ENCODE data around the gene ANKRD12. TPM values are rescaled to one million over a fixed set of nuclear protein-coding genes. Genes with fewer than 3 reads are reported as not detected.
"Not testable (repeated sequence)": the region's sequence is repeated elsewhere in the genome, so short reads cannot be mapped to it uniquely, and the experiment has no call there.

Gene ANKRD12
- total and polyA plus RNA-seq, 7 donors = 5.7 to 49.0 (median 36.7) TPM

DNA sequence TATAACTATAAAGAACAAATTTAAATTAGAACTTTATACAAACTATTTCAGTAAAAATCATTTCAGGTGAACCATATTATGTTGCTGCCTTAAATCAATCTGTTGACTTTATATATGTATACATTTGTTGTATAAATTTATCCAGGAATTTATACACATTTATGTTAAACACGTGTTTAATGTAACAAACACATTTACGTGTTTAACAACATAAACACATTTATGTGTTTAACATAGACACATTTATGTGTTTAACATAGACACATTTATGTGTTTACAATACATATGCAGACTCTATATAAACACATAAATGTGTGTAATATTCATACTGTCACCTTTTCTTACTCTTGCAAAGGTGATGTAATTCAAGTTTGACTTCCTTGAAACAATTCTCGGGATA is 122.6 kb downstream of the ANKRD12 start:
- no peak overlapping the region for H3K27ac ChIP-seq
- H3K36me3 ChIP-seq (ENCODE audit: insufficient read depth in 1 of 2, low read depth in 1 of 2) = peaks cover 0 to 66% of the 10 kb centered on the region in 2 donors
- TF ChIP-seq, protein P1, sequence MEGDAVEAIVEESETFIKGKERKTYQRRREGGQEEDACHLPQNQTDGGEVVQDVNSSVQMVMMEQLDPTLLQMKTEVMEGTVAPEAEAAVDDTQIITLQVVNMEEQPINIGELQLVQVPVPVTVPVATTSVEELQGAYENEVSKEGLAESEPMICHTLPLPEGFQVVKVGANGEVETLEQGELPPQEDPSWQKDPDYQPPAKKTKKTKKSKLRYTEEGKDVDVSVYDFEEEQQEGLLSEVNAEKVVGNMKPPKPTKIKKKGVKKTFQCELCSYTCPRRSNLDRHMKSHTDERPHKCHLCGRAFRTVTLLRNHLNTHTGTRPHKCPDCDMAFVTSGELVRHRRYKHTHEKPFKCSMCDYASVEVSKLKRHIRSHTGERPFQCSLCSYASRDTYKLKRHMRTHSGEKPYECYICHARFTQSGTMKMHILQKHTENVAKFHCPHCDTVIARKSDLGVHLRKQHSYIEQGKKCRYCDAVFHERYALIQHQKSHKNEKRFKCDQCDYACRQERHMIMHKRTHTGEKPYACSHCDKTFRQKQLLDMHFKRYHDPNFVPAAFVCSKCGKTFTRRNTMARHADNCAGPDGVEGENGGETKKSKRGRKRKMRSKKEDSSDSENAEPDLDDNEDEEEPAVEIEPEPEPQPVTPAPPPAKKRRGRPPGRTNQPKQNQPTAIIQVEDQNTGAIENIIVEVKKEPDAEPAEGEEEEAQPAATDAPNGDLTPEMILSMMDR (IDR thresholded peaks at IDR 0.05) = no peak
- intact Hi-C loops (cut with DNase I) = no loop called here
- H3K9me3 ChIP-seq = no peaks in the 10 kb centered on the region
- H3K27me3 ChIP-seq (ENCODE audit: insufficient read depth in 3 of 3, low read length in 2 of 3) = no peaks in the 10 kb centered on the region
- ATAC-seq = no peak
- no peak overlapping the region for H3K4me3 ChIP-seq
- H3K4me1 ChIP-seq = no peaks in the 10 kb centered on the region
- no peak for DNase-seq
- 96 to 97% (median 96%) methylated on average over 3 of the region's 3 CpGs for WGBS, 3 donors

DNA sequence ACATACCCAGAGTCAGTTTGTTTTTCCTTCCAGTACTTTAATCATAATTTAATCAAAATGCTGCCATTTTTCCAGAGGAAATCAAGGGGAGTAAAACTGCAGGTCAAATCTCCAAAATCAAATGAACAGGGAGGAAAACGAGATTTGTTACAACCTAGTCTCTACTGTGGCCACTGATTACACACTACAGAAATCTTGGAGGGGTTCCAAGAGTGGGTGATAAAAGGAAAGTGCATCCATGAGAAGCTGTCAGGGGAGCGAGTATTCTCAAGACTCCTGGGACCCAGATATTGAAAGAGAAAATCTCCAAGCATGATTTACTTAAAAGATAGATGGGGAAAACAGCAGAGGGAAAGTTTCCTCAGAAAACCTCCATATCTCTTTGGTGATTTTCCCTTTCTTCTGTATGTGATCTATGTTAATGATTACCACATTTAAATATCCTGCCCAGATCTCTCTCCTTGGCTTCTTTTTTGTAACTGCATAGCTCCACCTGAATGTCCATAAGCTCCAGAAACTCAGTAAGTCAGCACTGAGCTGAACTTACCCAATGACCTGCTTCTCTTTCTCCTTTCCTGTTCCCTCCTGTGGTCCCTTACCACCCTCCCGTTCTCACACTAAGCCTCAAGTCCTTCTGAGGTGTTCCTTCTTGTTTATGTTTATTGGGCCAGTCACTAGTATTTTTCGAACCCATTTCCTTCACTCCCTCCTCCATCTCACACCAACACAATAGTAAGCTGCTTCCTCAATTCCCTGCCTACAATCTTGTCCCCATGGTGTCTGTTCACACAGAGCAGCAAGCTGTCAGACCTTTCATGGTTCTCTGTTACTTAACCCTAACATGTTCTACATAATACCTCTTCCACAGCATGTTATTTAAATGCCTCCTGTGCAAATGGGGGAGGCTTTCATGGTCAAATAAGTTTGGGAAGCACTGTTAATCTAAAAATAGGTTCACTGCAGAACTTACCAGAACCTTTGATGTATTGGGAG is 124.1 kb downstream of the ANKRD12 start:
- ATAC-seq = no peak
- intact Hi-C loops (cut with DNase I) = no loop called here
- Histone ChIP-seq H3K27me3 (ENCODE audit: insufficient read depth in 3 of 3, low read length in 2 of 3) (no peaks in the 10 kb centered on the region), H3K27ac (no peak overlapping the region), H3K4me1 (no peaks in the 10 kb centered on the region), H3K9me3 (no peaks in the 10 kb centered on the region), H3K36me3 (ENCODE audit: insufficient read depth in 1 of 2, low read depth in 1 of 2) (peaks cover 0 to 65% of the 10 kb centered on the region in 2 donors), H3K4me3 (no peak overlapping the region)
- TF ChIP-seq, protein P1 (IDR thresholded peaks at IDR 0.05) = no peak
- WGBS, 3 donors = 63 to 71% (median 66%) methylated on average over 4 of the region's 4 CpGs
- DNase-seq = no peak

DNA sequence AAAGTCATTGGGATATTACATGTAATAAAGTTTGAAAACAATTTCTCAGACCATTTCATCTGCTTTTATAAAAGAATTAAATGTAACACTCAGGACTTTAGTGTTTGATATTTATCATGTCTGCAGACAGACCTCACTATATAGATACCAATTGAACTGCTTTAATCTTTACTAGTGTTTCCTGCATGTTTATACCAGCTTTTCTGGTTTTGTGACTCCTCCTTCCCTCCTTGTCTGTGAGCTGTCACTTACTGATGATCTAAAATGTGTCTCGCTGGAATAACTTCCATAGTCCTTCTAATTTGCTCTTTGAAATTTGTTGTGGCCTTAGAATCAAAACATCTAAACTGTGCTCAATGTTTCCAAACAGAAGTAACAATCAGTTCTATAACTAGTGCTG is 126.7 kb downstream of the ANKRD12 start:
- WGBS, 3 donors = 93 to 100% (median 100%) methylated on average over 1 of the region's 1 CpG
- intact Hi-C loops (cut with DNase I) = no loop called here

DNA sequence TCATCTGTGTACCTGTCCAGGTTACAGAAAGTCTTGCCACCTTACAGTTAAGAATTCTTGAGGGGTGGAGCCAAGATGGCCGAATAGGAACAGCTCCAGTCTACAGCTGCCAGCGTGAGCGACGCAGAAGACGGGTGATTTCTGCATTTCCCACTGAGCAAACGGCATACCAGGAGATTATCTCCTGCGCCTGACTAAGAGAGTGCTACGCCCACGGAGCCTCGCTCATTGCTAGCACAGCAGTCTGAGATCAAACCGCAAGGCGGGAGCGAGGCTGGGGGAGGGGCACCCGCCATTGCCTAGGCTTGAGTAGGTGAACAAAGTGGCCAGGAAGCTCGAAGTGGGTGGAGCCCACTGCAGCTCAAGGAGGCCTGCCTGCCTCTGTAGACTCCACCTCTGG is 128.2 kb downstream of the ANKRD12 start:
- H3K27me3 ChIP-seq (ENCODE audit: insufficient read depth in 3 of 3, low read length in 2 of 3); H3K27ac ChIP-seq; DNase-seq; intact Hi-C loops (cut with DNase I); ATAC-seq; H3K9me3 ChIP-seq; H3K4me3 ChIP-seq; H3K4me1 ChIP-seq: not testable (repeated sequence)
- 97 to 99% (median 98%) methylated on average over 15 of the region's 15 CpGs for WGBS, 3 donors
- peaks cover 0 to 29% of the 10 kb centered on the region in 2 donors for H3K36me3 ChIP-seq (ENCODE audit: insufficient read depth in 1 of 2, low read depth in 1 of 2)

More for the DNA sequence above, 126.7 kb downstream of the ANKRD12 start:
- TF ChIP-seq, protein P1 (IDR thresholded peaks at IDR 0.05) = no peak
- no peak for DNase-seq
- peaks cover 0 to 43% of the 10 kb centered on the region in 2 donors for H3K36me3 ChIP-seq (ENCODE audit: insufficient read depth in 1 of 2, low read depth in 1 of 2)
- H3K27me3 ChIP-seq (ENCODE audit: insufficient read depth in 3 of 3, low read length in 2 of 3) = no peaks in the 10 kb centered on the region
- no peaks in the 10 kb centered on the region for H3K9me3 ChIP-seq
- no peak overlapping the region for H3K27ac ChIP-seq
- H3K4me1 ChIP-seq = no peaks in the 10 kb centered on the region
- ATAC-seq = no peak
- H3K4me3 ChIP-seq = no peak overlapping the region

DNA sequence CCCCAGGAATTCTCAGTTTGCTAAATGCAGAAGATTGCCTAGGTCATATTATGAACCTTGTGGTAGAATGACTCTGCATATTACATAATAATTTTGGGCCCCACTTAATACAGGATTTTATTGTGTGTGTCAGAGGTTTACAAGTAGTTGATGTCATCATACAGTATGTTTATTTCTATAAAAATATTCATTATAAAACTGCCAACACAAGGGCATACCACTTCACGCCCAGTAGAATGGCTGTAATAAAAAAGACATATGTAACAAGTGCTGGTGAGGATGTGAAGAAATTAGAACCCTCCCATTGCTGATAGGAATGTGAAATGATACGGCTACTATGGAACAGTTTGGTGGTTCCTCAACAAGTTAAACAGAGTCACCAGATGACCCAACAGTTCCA is 136.6 kb downstream of the ANKRD12 start:
- ATAC-seq (no peak), DNase-seq (no peak)
- TF ChIP-seq, protein P1 (IDR thresholded peaks at IDR 0.05) = no peak
- Histone ChIP-seq H3K9me3 (no peaks in the 10 kb centered on the region), H3K4me1 (no peaks in the 10 kb centered on the region), H3K4me3 (no peak overlapping the region), H3K27ac (no peak overlapping the region), H3K36me3 (ENCODE audit: insufficient read depth in 1 of 2, low read depth in 1 of 2) (peaks cover 4 to 66% of the 10 kb centered on the region in 2 donors), H3K27me3 (ENCODE audit: insufficient read depth in 3 of 3, low read length in 2 of 3) (no peaks in the 10 kb centered on the region)
- intact Hi-C loops (cut with DNase I) = no loop called here
- WGBS, 3 donors = 97 to 99% (median 99%) methylated on average over 2 of the region's 2 CpGs

Data from psoas muscle (tissue), 8 donors.